SK-N-MC (cell line): Measurements from ENCODE around the gene HPS6.

Experiments used
- EZH2 ChIP-seq: fragments of 200-600 bp; sonication (generic); IDR thresholded peaks from one replicate; pipeline ENCODE4 v1.6.1; 2017; ENCODE audit warnings: antibody characterized with exemption
- FOXP2 ChIP-seq: optimal IDR thresholded peaks from 2 replicates; pipeline ENCODE3; 2011; ENCODE audit warnings: mild to moderate bottlenecking, moderate library complexity; ENCODE audit not compliant: insufficient read depth; ENCODE audit errors: extremely low read length, control extremely low read depth
- POLR2AphosphoS5 ChIP-seq: IDR thresholded peaks from 2 replicates; pipeline ENCODE4 v1.6.1; 2012; ENCODE audit warnings: mild to moderate bottlenecking, low read depth, low read length, borderline replicate concordance

DNA sequence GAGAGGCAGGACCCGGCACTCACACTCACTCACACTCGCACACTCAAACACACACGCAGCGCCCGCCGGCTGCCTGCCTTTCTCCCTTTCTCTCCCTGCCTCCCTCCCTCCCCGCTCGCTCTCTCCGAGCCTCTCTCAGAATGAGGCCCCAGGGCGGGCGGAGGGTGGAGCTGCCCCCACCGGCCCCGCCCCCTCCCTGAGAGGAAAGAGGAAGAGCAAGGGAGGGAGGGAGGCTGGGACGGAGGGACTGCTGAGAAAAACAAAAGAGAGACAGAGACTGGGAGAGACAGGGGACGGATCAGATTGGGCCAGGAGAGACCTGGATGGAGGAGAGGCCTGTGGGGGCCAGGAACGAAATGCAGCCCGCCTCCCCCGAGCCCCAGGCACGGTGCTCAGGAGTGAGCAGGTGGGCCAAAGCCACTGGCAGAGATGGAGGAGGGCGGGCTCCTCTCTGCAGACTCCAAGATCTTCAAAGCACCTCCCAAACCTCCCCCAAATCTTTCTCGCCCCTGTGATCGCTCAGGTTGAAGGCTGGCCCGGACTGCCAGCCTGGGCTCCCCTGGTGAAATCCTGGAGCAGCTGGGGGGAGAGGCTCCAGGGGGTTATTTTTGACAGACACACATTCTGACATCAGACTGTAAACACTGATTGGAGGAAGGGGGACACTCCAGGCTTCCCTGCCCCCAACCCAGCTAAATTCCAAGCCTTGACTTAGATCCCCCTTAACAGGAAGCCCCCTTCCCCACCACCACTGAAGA is 49.9 kb downstream of the HPS6 start:
- TF ChIP-seq EZH2 (no peak), POLR2AphosphoS5 (peak; percentile 88), FOXP2 (no peak)
